Measurements from ENCODE around the gene PLXNA2.

- TF ChIP-seq, protein P1, sequence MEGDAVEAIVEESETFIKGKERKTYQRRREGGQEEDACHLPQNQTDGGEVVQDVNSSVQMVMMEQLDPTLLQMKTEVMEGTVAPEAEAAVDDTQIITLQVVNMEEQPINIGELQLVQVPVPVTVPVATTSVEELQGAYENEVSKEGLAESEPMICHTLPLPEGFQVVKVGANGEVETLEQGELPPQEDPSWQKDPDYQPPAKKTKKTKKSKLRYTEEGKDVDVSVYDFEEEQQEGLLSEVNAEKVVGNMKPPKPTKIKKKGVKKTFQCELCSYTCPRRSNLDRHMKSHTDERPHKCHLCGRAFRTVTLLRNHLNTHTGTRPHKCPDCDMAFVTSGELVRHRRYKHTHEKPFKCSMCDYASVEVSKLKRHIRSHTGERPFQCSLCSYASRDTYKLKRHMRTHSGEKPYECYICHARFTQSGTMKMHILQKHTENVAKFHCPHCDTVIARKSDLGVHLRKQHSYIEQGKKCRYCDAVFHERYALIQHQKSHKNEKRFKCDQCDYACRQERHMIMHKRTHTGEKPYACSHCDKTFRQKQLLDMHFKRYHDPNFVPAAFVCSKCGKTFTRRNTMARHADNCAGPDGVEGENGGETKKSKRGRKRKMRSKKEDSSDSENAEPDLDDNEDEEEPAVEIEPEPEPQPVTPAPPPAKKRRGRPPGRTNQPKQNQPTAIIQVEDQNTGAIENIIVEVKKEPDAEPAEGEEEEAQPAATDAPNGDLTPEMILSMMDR (IDR thresholded peaks at IDR 0.05), result no peak
- no peak for TF ChIP-seq EP300 (IDR thresholded peaks at IDR 0.05)
Measured at GRCh38 chr1:208030288-208031091, 213.7 kb downstream of the PLXNA2 start.
